IMR-90 (cell line): ENCODE results near the gene FYCO1. TPM values are rescaled to one million over a fixed set of nuclear protein-coding genes. Genes with fewer than 3 reads are reported as not detected.

Source experiments
- ATAC-seq: fragments of 200-7000 bp; cut with Tn5 transposase; 2 replicates; pipeline ENCODE4 v1.9.1; 2020; ENCODE audit warnings: low read depth, mild to moderate bottlenecking, moderate library complexity
- BruUV-seq: library from RNA; stranded (reverse); fragments of 400-500 nt; replicated peaks from 2 replicates; lab custom pipeline; 2021; lab: Mats Ljungman, UMichigan
- CTCF ChIA-PET: fragments of 300-600 bp; formaldehyde crosslinking; extraction: SDS; loops from one replicate; lab custom pipeline; 2021; ENCODE audit warnings: antibody characterized with exemption; lab: Yijun Ruan, JAX
- POLR2A ChIA-PET: fragments of 300-600 bp; sonication (Branson Sonifier 250); formaldehyde crosslinking; loops from one replicate; lab custom pipeline; 2022; ENCODE audit warnings: antibody characterized with exemption; ENCODE audit not compliant: unreplicated experiment; lab: Charles Lee
- DNase-seq: peaks from one replicate; pipeline ENCODE4 v3.0.0; 2013
- H2AFZ ChIP-seq: replicated peaks from 2 replicates; pipeline ENCODE3; 2013; ENCODE audit warnings: low read length, mild to moderate bottlenecking; ENCODE audit not compliant: poor library complexity
- H2AK5ac ChIP-seq: 2 replicates; pipeline ENCODE4 v1.6.1; 2013; ENCODE audit warnings: low read depth, low read length, inconsistent platforms
- H2AK9ac ChIP-seq: replicated peaks from 2 replicates; pipeline ENCODE3; 2013; ENCODE audit warnings: mild to moderate bottlenecking, low read depth, low read length, moderate library complexity; ENCODE audit not compliant: poor library complexity
- H2BK120ac ChIP-seq: 2 replicates; pipeline ENCODE4 v1.6.1; 2013; ENCODE audit warnings: low read depth, low read length, inconsistent platforms
- H2BK15ac ChIP-seq: 3 replicates; pipeline ENCODE4 v1.6.1; 2013; ENCODE audit warnings: low read depth, low read length, inconsistent platforms
- H2BK20ac ChIP-seq: 2 replicates; pipeline ENCODE4 v1.6.1; 2013; ENCODE audit warnings: low read depth, mild to moderate bottlenecking, inconsistent platforms, low read length, moderate library complexity
- H2BK5ac ChIP-seq: 2 replicates; pipeline ENCODE4 v1.6.1; 2013; ENCODE audit warnings: mild to moderate bottlenecking, low read depth, low read length, inconsistent platforms; ENCODE audit not compliant: poor library complexity, severe bottlenecking
- H3K14ac ChIP-seq: replicated peaks from 2 replicates; pipeline ENCODE4 v1.6.1; 2013; ENCODE audit warnings: low read depth, low read length, inconsistent platforms
- H3K18ac ChIP-seq: 2 replicates; pipeline ENCODE4 v1.6.1; 2013; ENCODE audit warnings: low read depth, low read length, control low read depth
- H3K23ac ChIP-seq: 2 replicates; pipeline ENCODE4 v1.6.1; 2013; ENCODE audit warnings: low read depth, low read length, inconsistent platforms
- H3K27ac ChIP-seq: 2 replicates; pipeline ENCODE4 v1.5.1; 2013; ENCODE audit warnings: mild to moderate bottlenecking, control low read depth, low read length; ENCODE audit not compliant: insufficient read depth
- H3K27me3 ChIP-seq: 2 replicates; pipeline ENCODE4 v1.6.1; 2013; ENCODE audit warnings: low read length; ENCODE audit not compliant: control insufficient read depth, insufficient read depth
- H3K36me3 ChIP-seq: 2 replicates; pipeline ENCODE4 v1.6.1; 2013; ENCODE audit warnings: low read length, mixed read lengths; ENCODE audit not compliant: control insufficient read depth, insufficient read depth
- H3K4ac ChIP-seq: 2 replicates; pipeline ENCODE4 v1.6.1; 2013; ENCODE audit warnings: low read depth, low read length, inconsistent platforms
- H3K4me1 ChIP-seq: 2 replicates; pipeline ENCODE4 v1.6.1; 2013; ENCODE audit warnings: low read length, mixed read lengths; ENCODE audit not compliant: control insufficient read depth, insufficient read depth
- H3K4me2 ChIP-seq: 2 replicates; pipeline ENCODE4 v1.6.1; 2013; ENCODE audit warnings: low read depth, mild to moderate bottlenecking, control low read depth, low read length, moderate library complexity
- H3K4me3 ChIP-seq: 2 replicates; pipeline ENCODE4 v1.5.1; 2013; ENCODE audit warnings: low read depth, mild to moderate bottlenecking, control low read depth, low read length, moderate library complexity; ENCODE audit not compliant: insufficient read depth
- H3K56ac ChIP-seq: 2 replicates; pipeline ENCODE4 v1.6.1; 2013; ENCODE audit warnings: low read length, inconsistent platforms; ENCODE audit not compliant: insufficient read depth; ENCODE audit errors: extremely low read depth
- H3K79me1 ChIP-seq, 2 experiments: 2 replicates each; pipeline ENCODE4 v1.6.1; 2013; ENCODE audit warnings: low read length in 2 of 2, inconsistent platforms in 1 of 2, low read depth in 1 of 2
- H3K9ac ChIP-seq: 2 replicates; pipeline ENCODE4 v1.6.1; 2013; ENCODE audit warnings: low read depth, low read length, control low read depth
- H3K9me1 ChIP-seq: 2 replicates; pipeline ENCODE4 v1.6.1; 2013; ENCODE audit warnings: low read length, inconsistent platforms; ENCODE audit not compliant: insufficient read depth
- H3K9me3 ChIP-seq: 2 replicates; pipeline ENCODE4 v1.6.1; 2013; ENCODE audit warnings: low read length; ENCODE audit not compliant: control insufficient read depth, insufficient read depth
- H4K20me1 ChIP-seq: 2 replicates; pipeline ENCODE4 v1.6.1; 2013; ENCODE audit warnings: low read length, inconsistent platforms; ENCODE audit not compliant: insufficient read depth
- H4K5ac ChIP-seq: 2 replicates; pipeline ENCODE4 v1.6.1; 2013; ENCODE audit warnings: mild to moderate bottlenecking, low read depth, low read length, control low read depth
- H4K8ac ChIP-seq, 2 experiments: 2 replicates each; pipeline ENCODE4 v1.6.1; 2013; ENCODE audit warnings: low read depth in 2 of 2, low read length in 2 of 2, control low read depth in 1 of 2, inconsistent platforms in 1 of 2
- H4K91ac ChIP-seq: 2 replicates; pipeline ENCODE4 v1.6.1; 2013; ENCODE audit warnings: low read depth, low read length, inconsistent platforms; ENCODE audit not compliant: insufficient read depth
- CEBPB ChIP-seq: IDR thresholded peaks from 2 replicates; pipeline ENCODE4 v1.6.1; 2012; ENCODE audit warnings: low read depth, low read length, improper control_type of control experiment
- CHD1 ChIP-seq: IDR thresholded peaks from 2 replicates; pipeline ENCODE4 v1.6.1; 2012; ENCODE audit warnings: low read depth, low read length, improper control_type of control experiment
- FOS ChIP-seq: fragments of 150-350 bp; IDR thresholded peaks from 2 replicates; pipeline ENCODE4 v1.6.1; 2016; ENCODE audit warnings: low read depth, low read length
- MAFK ChIP-seq: IDR thresholded peaks from 2 replicates; pipeline ENCODE4 v1.6.1; 2012; ENCODE audit warnings: low read depth, low read length, improper control_type of control experiment
- MXI1 ChIP-seq: IDR thresholded peaks from 2 replicates; pipeline ENCODE4 v1.6.1; 2012; ENCODE audit warnings: low read depth, mild to moderate bottlenecking, low read length, moderate library complexity, borderline replicate concordance
- NFE2L2 ChIP-seq: fragments of 150-350 bp; IDR thresholded peaks from 2 replicates; pipeline ENCODE4 v1.6.1; 2016; ENCODE audit warnings: low read depth, mild to moderate bottlenecking, low read length
- POLR2A ChIP-seq: IDR thresholded peaks from 2 replicates; pipeline ENCODE4 v1.6.1; 2012; ENCODE audit warnings: mild to moderate bottlenecking, low read depth, low read length
- RAD21 ChIP-seq: IDR thresholded peaks from 2 replicates; pipeline ENCODE4 v1.6.1; 2012; ENCODE audit warnings: low read length, improper control_type of control experiment
- RCOR1 ChIP-seq: IDR thresholded peaks from 2 replicates; pipeline ENCODE4 v1.6.1; 2012; ENCODE audit warnings: mild to moderate bottlenecking, low read length, improper control_type of control experiment; ENCODE audit not compliant: insufficient replicate concordance
- whole genome bisulfite sequencing, 2 experiments: methylation state at CpG; one replicate each; pipeline versions ENCODE4 v1.1.5 to v1.1.7; 2013; ENCODE audit warnings: missing lambda C conversion rate in 2 of 2; ENCODE audit not compliant: insufficient read length in 1 of 2; ENCODE audit errors: extremely low coverage in 2 of 2; 5-methylcytosine and 5-hydroxymethylcytosine counted together
- dilution Hi-C: fragments of 300-500 bp; cut with HindIII; formaldehyde crosslinking; loops from one replicate; pipeline ENCODE4 v1.14.3; 2018; ENCODE audit warnings: low sequenced_read_pairs; ENCODE audit not compliant: unreplicated experiment
- in situ Hi-C: fragments of 300-500 bp; cut with MboI; formaldehyde crosslinking; loops from 3 replicates; pipeline ENCODE4 v1.14.3; 2019; ENCODE audit warnings: low sequenced_read_pairs, inconsistent platforms, mixed read lengths
- intact Hi-C: fragments of 100-400 bp; cut with micrococcal nuclease; formaldehyde crosslinking; loops from 2 replicates; pipeline ENCODE4 v1.10.0; 2022
- polyA plus RNA-seq, 3 experiments: library from polyadenylated mRNA; depleted of rRNA; stranded (reverse); fragments of >200 nt; gene quantifications; 2 replicates each; pipeline ENCODE4 v1.2.3, GENCODE V29; 2012; ENCODE audit warnings: low replicate concordance in 1 of 3
- total RNA-seq: library from RNA; depleted of rRNA; stranded (reverse); fragments of >200 nt; gene quantifications from 2 replicates; pipeline ENCODE4 v1.2.3, GENCODE V29; 2012
- TF ChIP-seq, protein P1 (sequence below): fragments of 150-350 bp; IDR thresholded peaks from 2 replicates; pipeline ENCODE4 v1.6.1; 2016; ENCODE audit warnings: low read depth, mild to moderate bottlenecking, low read length, moderate library complexity, borderline replicate concordance

FYCO1 gene
- total and polyA plus RNA-seq, 2 of the 4 experiments (the other 2 are of a cell fraction) = 13.7 to 20.1 TPM

- Histone ChIP-seq H2BK5ac (no peak overlapping the region), H2AK9ac (no peak overlapping the region), H3K4me3 (no peak overlapping the region), H4K8ac (no peak overlapping the region), H2BK15ac (no peak overlapping the region), H3K23ac (no peak overlapping the region), H3K36me3 (peaks cover 52% of the 10 kb centered on the region), H3K14ac (no peak overlapping the region), H3K9me1 (peaks cover 13% of the 10 kb centered on the region), H3K9me3 (no peaks in the 10 kb centered on the region), H2AK5ac (no peak overlapping the region), H2AFZ (no peak overlapping the region), H3K4me2 (no peak overlapping the region), H4K5ac (no peak overlapping the region), H2BK120ac (peak overlapping the region; percentile 21; the same call in 1 of the 2 replicates), H3K9ac (no peak overlapping the region), H2BK20ac (no peak overlapping the region), H3K18ac (no peak overlapping the region), H3K4me1 (peaks cover 6% of the 10 kb centered on the region), H4K20me1 (peaks cover 11% of the 10 kb centered on the region), H3K79me1 (peaks cover 0 to 3% of the 10 kb centered on the region in 2 experiments; a peak in 1 of 4 replicates), H4K91ac (no peak overlapping the region), H3K27me3 (no peaks in the 10 kb centered on the region), H3K56ac (no peak overlapping the region), H3K4ac (no peak overlapping the region), H3K27ac (no peak overlapping the region)
- dilution Hi-C loops = no loop called here
- in situ Hi-C loops = no loop called here
- CTCF ChIA-PET = interaction anchor here (1.6 to 2.4 kb wide), 3 partner anchors 29 to 120 kb away, joined by 4 to 9 read pairs (median 5); no protein-coding TSS in a partner anchor
- ATAC-seq (no peak), DNase-seq (no peak)
- POLR2A ChIA-PET = interaction anchor here (0.8 kb wide), 1 partner anchor 19 kb away, joined by 3 read pairs; no protein-coding TSS in a partner anchor
- no peak for TF ChIP-seq RCOR1
- TF ChIP-seq, protein P1, sequence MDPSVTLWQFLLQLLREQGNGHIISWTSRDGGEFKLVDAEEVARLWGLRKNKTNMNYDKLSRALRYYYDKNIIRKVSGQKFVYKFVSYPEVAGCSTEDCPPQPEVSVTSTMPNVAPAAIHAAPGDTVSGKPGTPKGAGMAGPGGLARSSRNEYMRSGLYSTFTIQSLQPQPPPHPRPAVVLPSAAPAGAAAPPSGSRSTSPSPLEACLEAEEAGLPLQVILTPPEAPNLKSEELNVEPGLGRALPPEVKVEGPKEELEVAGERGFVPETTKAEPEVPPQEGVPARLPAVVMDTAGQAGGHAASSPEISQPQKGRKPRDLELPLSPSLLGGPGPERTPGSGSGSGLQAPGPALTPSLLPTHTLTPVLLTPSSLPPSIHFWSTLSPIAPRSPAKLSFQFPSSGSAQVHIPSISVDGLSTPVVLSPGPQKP = no peak
- no peak for TF ChIP-seq POLR2A
- TF ChIP-seq MXI1 = no peak
- no peak for TF ChIP-seq CHD1
- TF ChIP-seq MAFK = no peak
- no peak for TF ChIP-seq NFE2L2
- no peak for TF ChIP-seq CEBPB
- no peak for TF ChIP-seq FOS
- TF ChIP-seq RAD21 = no peak
- no TSS peak for BruUV-seq
- intact Hi-C loops = no loop called here
- WGBS, 2 experiments = 83% methylated on average over 2 of the region's 8 CpGs; no CpG with 5 or more reads in 1 of the 2 experiments
Observed at GRCh38 chr3:45967724-45968123, 27.9 kb downstream of the FYCO1 start.
